ENCODE results near the gene BAIAP2.
"Not testable (repeated sequence)": the region's sequence is repeated elsewhere in the genome, so short reads cannot be mapped to it uniquely, and the experiment has no call there.

The BAIAP2 gene

DNA sequence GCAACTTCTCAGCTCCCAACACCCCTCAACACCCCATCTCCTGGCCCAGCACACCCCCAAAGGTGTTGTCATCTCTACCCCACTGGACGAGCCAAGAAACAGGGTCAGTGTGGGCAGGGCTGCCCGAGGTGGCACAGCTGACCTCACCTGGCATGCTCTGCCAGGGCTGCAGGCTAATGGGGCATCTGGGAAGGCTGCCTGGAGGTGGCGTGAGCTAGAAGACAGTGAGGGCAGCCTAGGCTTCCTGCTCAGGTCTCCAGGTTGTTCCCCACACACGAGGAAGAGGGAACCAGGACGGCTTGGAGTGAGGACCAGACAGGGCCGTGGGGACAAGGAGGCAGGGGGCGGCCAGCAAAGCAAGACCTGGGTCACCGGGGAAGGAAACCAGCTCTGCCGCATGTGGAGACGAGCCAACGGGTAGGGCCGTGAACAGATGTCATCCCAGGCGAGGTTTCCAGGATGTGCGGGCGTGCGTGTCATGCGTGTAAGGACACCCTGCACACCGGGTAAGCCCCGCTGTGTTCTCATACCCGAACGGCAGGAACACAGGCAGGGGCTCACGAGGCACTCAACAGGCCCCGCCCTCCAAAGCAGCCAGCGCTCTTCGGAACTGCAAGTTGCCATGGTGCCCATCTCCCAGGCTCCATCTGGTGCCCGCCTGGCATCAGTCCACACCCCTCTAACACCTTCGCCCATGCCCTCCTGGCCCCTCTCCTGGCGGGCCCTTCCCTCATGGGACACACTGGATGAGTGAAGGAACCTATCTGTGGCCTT lies 100.7 kb downstream of the BAIAP2 start:
- no peak for DNase-seq (ENCODE audit: low read depth in 2 of 3, low spot score in 1 of 3)

DNA sequence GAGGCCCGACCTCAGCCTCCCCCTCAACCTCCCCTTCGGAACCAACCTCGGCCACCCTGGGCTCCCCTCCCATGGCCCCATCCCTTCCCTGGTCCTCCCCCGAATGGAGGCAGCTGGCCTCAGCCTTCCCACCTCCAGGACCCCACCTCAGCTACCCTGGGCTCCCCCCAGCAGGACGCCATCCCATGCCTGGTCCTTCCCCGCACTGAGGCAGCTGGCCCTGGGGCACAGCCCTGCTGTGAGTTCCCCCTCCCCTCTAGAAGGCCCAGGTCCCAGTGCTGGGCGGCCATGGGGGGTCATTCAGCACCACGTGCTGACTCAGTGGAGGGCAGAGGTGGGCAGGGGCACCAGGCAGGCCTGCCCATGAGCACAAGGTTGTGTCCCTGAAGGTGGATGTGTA lies 101.4 kb downstream of the BAIAP2 start:
- no peak for DNase-seq (ENCODE audit: low read depth in 2 of 3, low spot score in 1 of 3)

DNA sequence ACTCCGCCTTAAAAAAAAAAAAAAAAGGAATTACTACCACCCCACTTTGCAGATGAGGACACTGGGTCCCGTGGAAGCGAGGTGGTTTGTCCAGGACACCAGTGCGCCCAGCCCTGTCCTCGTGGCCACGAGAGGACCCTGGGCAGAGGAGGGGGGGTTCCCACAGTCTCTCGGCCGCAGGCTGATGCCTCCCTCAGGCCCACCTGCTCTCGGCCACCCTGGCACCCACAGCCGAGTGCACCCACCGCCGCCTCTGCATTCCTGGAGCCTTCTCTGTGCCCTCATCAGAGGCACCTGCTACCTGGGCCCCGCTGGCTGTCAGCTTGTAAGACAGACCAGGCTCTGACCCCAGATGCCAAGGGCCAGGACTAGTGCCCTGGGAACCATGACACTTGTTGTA lies 102.3 kb downstream of the BAIAP2 start:
- no peak for DNase-seq (ENCODE audit: low read depth in 2 of 3, low spot score in 1 of 3)

DNA sequence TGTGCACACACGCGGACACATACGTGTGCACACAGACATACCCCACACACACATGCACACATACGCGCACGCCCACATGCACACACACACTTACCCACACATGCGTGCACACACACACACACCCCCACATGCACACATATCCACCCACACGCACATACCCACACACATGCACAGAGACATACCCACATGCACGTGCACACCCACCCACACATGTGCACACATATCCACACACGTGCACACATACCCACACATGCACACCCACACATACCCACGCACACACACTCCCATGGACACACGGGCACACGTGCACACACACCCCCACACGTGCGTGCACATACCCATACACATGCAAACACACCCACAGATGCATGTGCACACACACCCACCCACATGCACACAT lies 103.1 kb downstream of the BAIAP2 start:
- DNase-seq (ENCODE audit: low read depth in 2 of 3, low spot score in 1 of 3) = no peak

DNA sequence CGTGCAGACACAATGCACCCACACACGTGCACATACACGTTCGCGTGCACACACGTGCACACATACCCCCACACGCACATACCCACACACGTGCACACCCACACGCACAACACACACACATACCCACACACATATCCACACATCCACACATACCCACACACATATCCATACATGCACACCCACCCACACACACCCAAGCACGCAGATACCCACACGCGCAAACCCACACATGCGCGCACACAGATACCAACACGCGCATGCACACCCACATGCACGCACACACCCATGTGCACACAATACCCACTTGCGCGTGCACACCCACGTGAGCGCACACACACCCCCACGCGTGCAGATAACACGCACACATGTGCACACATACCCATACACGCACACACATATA lies 103.5 kb downstream of the BAIAP2 start:
- DNase-seq (ENCODE audit: low read depth in 2 of 3, low spot score in 1 of 3) = no peak

DNA sequence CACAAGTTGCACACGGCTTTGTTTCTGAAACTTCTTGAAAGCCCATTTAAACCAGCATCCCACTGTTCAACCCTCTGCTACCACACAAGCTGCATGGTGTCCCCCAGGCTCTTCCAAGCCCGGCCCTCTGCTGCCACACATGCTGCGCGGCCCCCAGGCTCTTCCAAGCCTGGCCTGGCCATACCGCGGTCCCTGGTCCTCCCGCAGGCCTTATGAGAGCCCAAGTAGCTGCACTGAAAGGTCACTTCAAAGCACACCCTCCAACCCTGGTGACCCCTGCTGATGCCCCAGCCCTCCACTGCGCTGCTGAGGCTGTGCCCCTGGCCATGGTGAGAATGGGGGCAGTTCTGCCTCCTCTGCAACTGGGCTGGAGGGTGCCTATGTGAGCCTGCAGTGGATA lies 104.5 kb downstream of the BAIAP2 start:
- DNase-seq (ENCODE audit: low read depth in 2 of 3, low spot score in 1 of 3) = no peak

DNA sequence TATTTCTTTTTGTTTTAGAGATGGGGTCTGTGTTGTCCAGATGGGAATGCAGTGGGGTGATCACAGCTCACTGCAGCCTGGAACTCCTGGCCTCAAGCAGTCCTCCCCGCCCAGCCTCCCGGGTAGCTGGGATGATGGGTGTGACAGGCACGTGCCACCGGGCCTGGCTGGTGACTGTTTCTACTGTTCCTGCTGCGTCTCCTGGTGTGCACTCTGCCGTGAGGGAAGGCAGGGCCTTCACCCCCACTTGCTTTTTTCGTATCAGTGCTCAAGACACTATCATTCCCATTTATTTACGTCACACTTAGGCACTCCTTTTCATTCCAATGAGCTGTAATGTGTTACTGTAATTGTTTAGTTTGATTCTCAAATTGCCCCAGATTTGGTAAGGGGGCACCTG lies 105.1 kb downstream of the BAIAP2 start:
- no peak for DNase-seq (ENCODE audit: low read depth in 2 of 3, low spot score in 1 of 3)

DNA sequence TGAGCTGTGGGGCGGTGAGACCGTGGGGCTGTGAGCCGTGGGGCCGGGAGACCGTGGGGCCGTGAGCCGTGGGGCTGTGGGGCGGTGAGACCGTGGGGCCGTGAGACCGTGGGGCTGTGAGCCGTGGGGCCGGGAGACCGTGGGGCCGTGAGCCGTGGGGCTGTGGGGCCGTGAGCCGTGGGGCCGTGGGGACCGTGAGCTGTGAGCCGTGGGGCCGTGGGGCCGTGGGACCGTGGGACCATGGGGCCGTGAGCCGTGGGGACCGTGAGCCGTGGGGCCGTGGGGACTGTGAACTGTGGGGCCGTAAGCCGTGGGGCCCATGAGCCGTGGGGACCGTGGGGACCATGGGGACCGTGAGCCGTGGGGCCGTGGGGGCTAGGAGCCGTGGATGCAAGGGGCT lies 105.7 kb downstream of the BAIAP2 start:
- DNase-seq (ENCODE audit: low read depth in 2 of 3, low spot score in 1 of 3) = no peak

DNA sequence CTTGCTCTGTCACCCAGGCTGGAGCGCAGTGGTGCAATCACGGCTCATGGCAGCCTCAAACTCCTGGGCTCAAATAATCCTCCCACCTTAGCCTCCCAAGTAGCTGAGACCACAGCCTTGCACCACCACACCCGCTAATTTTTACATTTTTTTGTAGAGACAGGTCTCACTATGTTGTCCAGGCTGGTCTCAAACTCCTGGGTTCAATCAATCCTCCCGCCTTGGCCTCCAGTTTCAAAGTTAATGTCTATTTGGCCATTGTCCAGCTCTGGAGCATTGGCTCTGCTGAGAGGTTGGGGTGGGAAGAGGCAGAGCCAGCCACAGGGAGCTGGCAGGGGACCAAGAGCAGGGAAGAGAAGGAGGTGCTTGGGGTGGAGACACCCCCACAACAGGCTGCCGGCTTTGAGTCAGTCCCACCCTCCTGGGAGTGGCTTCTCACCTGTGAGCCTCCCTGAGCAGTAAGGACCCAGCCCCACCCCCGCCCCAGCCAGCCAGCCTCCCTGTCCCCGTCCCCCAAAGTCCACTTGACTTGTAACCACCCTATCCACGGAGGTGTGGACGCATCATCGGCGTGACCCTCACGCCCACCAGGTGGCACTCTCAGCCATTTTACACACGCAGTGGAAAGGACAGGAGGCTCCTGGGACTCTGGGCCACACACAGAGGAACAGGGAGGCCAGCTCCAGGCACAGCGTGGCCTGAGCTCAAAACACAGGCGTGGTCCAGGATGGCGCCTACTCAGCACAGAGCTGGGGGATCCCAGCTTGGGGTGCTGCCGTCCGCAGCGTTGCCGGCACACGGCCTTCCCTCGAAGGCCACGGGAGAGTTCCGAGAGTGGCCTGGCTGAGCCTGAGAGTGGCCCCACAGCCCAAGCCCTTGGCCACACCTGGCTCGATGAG lies 107.6 kb downstream of the BAIAP2 start:
- peak; percentile 35 to 55 (median 46) for DNase-seq (ENCODE audit: low read depth in 2 of 3, low spot score in 1 of 3)

DNA sequence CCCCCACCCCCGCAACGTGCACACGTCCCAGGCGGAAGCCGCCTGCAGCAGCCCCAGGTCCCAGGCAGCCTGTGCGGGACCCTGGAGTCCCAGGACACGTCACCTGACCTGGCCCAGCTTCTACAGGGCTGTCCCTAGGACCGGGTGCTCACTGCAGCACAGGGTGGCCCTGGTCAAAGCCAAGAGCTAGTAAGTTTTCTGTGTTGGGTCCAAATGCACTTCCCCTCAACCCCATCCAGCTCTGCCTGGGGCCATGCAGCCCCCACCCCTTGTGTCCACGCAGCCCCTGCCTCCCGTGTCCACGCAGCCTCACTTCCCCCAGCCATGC lies 108.2 kb downstream of the BAIAP2 start:
- DNase-seq (ENCODE audit: low read depth in 2 of 3, low spot score in 1 of 3) = no peak

DNA sequence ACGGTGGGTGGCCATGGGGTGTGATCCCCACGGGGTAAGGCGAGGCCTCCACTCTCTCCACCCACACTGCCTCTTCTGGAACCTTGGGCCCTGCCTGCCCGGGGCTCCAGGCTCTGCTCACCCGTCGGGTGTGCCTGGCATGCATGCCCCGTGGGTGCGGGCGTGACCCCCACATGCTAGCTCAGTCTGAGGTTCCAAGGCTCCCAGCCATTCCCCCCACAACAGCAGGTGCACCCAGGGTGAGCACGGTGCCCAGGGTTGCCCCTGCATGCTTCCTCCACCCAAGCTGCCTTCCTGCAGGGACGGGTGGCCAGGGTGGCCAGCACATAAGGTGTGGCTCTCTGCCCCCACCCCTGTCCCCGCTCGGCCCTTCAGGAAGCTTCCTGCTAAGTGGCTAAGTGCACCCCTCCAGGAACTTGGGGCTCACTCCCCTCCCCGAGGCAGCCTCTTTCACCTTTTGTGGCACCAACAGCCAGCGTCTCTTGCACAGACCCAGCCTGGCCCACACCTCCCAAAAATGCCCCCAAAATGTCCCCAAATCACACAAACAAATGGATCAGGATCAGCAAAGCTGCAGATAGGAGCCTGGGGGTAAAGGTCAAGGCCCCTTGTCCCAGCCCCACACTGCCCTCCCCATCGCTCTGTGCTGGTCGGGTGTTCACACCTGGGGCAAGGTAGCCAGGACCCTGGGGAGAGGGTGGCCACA lies 108.9 kb downstream of the BAIAP2 start:
- DNase-seq (ENCODE audit: low read depth in 2 of 3, low spot score in 1 of 3) = no peak

DNA sequence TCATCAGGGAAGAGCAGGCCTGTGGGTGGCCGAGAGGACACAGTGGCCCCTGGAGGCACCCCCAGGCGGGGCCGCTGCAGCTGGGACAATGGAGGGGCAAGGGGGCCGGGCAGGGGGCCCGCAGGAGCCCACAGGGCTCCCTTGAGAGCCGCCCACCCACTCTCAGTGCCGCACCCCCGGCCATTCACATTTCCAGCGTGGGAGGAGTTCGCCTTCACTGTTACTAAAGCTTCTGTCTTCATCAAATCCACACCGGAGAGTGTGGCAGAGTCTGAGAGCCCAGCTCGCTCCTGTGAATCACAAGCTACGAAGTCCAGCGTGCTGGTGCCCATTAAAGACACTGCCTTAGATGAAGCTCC lies 109.5 kb downstream of the BAIAP2 start:
- no peak for DNase-seq (ENCODE audit: low read depth in 2 of 3, low spot score in 1 of 3)

DNA sequence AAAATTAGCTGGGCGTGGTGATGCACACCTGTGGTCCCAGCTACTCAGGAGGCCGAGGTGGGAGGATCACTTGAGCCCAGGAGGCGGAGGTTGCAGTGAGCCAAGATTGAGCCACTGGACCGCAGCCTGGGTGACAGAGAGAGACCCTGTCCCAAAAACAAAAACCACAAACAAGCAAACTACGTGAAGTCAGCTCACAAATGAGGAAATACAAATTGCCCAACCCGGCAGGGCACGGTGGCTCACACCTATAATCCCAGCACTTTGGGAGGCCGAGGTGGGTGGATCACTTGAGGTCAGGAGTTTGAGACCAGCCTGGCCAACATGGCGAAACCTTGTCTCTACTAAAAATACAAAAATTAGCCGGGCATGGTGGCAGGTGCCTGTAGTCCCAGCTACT lies 111.3 kb downstream of the BAIAP2 start:
- not testable (repeated sequence) for DNase-seq (ENCODE audit: low read depth in 2 of 3, low spot score in 1 of 3)

DNA sequence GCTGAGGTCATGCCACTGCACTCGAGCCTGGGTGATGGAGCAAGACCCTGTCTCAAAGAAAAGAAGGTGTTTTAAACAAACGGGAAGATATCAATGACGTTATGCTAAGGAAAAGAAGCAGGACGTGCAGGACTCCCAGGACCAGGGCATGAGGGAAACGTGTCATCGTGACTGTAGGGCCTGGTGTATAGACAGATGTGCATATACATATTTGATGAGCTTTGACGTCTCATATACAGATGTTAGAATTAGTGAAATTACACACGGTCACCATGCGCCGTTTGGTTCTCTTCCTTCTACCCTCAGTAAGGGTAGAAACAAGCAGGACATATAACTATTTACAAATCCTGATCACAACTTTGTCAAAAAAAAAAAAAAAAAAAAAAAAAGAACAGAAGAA lies 112.8 kb downstream of the BAIAP2 start:
- no peak for DNase-seq (ENCODE audit: low read depth in 2 of 3, low spot score in 1 of 3)

DNA sequence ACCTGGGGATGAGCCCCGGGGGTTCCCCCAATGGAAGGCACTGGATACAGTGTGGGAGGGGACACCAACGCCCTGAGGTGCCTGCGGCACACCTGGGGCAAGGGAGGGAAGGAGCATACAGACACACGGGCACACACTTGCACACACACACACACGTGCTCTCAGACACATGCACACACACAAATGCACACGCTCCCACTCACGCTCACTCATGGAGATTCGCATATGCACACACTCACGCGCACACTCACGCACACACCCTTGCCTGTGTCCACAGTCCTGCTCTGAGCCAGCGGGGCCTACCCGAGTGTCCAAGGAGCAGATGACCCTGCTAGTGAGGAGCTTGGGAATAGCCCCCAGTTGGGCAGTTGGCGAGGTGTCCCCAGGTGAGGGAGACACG lies 113.6 kb downstream of the BAIAP2 start:
- no peak for DNase-seq (ENCODE audit: low read depth in 2 of 3, low spot score in 1 of 3)

DNA sequence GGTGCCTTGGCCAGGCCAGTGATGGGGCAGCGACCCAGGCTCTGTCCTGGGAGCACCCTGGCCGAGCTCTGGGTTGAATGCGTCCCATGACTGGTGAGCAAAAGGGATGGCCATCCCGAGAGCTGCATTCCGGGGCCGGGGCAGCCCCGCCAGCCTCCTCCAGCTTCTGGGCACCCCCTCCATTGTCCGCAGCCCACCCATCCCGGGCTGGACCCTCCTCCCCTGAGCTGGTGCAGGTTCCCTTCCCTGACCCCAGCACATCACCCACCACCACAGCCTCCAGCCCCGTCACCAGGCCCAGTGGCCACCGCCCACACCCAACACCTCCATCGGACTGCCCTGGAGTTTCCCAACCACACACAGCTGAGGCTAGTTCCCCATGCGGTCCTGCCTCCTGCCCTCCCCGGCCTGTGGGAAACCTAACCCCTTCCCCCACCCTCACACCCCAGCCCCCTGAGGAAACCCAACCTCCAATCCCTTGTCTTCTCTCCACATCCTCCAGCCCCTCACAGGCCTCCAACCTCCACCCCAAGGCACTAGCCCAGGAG lies 114.1 kb downstream of the BAIAP2 start:
- no peak for DNase-seq (ENCODE audit: low read depth in 2 of 3, low spot score in 1 of 3)

DNA sequence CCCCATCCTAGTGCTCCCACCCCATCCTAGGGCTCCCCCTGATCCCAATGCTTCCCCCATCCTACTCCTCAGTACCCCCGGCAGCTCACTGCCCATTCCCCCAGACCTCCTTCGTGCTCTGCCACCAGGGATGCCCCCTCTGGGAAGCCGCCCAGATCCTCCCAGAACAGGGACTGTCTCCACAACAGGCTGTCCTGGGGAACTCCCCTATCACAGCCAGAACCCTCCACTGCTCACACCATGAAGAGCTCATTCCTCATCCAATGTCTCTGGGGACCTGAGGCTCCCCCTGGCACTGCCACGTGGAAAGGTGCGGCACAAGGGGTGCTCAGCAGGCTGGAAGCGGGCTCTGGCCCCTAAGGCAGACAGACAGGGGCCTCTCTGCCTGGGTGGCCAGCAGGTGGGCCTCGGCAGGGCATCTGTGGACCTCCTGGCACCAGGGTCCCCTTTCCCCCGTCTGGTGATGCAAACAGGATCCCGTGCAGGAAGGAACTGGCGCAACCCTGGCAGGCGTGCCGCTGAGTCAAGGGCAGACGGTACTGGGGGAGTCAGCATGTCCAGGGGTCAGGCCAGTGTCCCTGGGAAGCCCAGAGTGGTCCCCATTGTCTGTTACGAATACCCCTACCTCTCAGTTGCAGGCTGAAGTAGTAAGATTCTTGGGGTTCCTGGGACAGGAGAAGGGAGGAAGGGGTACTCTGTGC lies 115.6 kb downstream of the BAIAP2 start:
- DNase-seq (ENCODE audit: low read depth in 2 of 3, low spot score in 1 of 3) = no peak

DNA sequence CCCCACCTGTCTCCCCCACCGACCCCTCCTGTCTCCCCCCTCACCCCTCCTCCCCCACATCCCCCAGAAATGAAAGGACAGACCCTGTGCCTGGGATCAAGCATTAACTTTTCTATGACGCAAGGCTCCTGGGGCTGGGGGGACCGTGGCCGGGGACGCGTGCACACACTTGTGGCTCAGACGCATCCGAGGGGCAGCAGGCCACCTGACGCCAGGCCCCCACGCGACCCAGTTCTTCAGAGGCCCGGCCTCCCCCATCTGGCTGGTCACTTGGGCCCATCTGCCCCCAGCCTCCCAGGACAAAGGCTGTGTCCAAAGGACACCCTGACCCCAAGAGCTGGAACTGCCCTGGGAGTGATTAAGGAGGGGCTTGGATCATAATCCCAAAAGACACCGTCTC lies 116.3 kb downstream of the BAIAP2 start:
- no peak for DNase-seq (ENCODE audit: low read depth in 2 of 3, low spot score in 1 of 3)

DNA sequence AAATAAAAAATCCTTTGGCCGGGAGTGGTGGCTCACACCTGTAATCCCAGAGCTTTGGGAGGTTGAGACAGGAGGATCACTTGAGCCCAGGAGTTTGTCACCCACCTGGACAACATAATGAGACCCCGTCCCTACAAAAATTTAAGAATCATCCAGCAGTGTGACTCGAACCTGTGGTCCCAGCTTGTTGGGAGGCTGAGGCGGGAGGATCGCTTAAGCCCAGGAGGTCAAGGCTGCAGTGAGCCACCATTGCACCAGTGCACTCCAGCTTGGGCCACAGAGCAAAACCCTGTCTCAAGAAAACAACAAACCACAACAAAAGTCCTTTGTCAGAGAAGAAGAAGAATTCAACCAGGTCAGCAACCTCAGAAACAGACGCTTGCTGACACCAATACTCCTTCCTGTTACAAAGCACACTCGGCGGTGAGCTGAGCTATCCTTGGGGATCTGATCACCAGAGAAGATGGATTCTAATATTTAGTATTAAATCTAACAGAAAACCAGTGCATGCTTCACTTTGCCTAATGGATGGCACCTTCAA lies 117.4 kb downstream of the BAIAP2 start:
- DNase-seq (ENCODE audit: low read depth in 2 of 3, low spot score in 1 of 3) = no peak

DNA sequence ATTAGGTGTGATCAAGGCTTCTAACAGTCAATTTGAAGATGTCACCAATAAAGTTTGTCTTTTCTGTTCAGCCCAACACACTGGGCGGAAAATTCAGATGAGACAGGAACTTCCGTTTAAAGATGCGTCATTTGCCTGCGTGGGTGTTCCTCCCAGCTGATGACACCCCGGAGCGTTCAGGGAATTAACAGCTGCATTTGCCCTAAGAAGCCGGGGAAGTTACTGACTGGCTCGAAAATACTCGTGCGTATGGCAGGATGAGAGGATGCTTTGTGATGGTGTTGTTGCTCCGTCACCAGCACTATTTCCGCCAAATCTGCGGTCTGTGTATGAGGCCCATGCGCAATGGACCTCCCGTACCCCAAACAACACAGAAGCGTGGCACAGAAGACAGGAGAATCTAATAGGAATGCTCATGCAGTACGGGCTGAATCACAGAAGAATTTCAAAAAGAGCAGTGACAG lies 118.4 kb downstream of the BAIAP2 start:
- DNase-seq (ENCODE audit: low read depth in 2 of 3, low spot score in 1 of 3) = no peak

DNA sequence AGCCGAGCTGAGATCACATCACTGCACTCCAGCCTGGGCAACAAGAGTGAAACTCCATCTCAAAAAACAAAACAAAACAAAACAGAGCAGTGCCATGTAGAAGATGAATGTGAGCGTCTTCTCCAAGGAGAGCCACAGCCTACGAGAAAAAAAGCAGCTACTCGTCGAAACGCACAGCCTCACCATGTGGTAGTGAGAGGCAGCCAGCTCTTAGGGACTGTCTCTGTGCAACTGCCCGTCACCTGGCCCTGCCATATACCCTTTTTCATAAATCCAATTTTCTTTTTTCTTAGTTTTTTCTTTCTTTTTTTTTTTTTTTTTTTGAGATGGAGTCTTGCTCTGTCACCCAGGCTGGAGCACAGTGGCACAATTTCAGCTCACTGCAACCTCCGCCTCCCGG lies 119.1 kb downstream of the BAIAP2 start:
- not testable (repeated sequence) for DNase-seq (ENCODE audit: low read depth in 2 of 3, low spot score in 1 of 3)

All from stimulated activated CD4-positive, alpha-beta T cell treated with anti-CD3 and anti-CD28 coated beads, Interleukin-12 subunit alpha, Interleukin-12 subunit beta, amount 100 ng/mL, for 48 hours (primary cell).